K562 (cell line): ENCODE data around the gene MAML3. TPM values are rescaled to one million over a fixed set of nuclear protein-coding genes. Genes with fewer than 3 reads are reported as not detected.

Source experiments
- ATAC-seq: fragments of 200-7000 bp; cut with Tn5 transposase; 3 replicates; pipeline ENCODE4 v1.9.1; 2020; ENCODE audit warnings: moderate library complexity
- BruUV-seq: library from RNA; stranded (reverse); fragments of 400-500 nt; replicated peaks from 2 replicates; lab custom pipeline; 2021; lab: Mats Ljungman, UMichigan
- CTCF ChIA-PET: fragments of 300-600 bp; formaldehyde crosslinking; extraction: SDS; loops from one replicate; lab custom pipeline; 2021; ENCODE audit warnings: low intra/inter-chr PET ratio; lab: Yijun Ruan, JAX
- POLR2A ChIA-PET: fragments of 300-600, 350-650 bp; sonication (Branson Sonifier 250); formaldehyde crosslinking; extraction: SDS; loops from one replicate; lab custom pipeline; 2021; ENCODE audit warnings: antibody characterized with exemption, inconsistent platforms; lab: Yijun Ruan, JAX
- DNase-seq, 4 experiments: peaks; one replicate each; pipeline versions ENCODE4 v3.0.0 to v3.0.0-alpha.2; 2011 to 2018; ENCODE audit warnings: low spot score in 3 of 4, mixed read lengths in 3 of 4; ENCODE audit errors: extremely low read depth in 1 of 4
- FAIRE-seq: peaks from 2 replicates; lab custom pipeline; 2011; peaks lifted over from hg19 to GRCh38; lab: Jason Lieb, UNC
- H2AFZ ChIP-seq: 2 replicates; pipeline ENCODE4 v1.6.0; 2011; ENCODE audit warnings: low read depth, low read length, control low read depth, inconsistent platforms
- H3K27ac ChIP-seq: fragments of 200-600 bp; 3 replicates; pipeline ENCODE4 v1.8.0; 2011; ENCODE audit warnings: low read depth, mild to moderate bottlenecking, control low read depth, inconsistent platforms, low read length, moderate library complexity, mixed read lengths; ENCODE audit errors: extremely low read depth
- H3K27me3 ChIP-seq, 2 experiments: fragments of 300-600 bp in 1 of 2; 2 replicates in 1 of 2; 3 replicates in 1 of 2; pipeline versions ENCODE4 v1.6.0 to v1.8.0; 2011; ENCODE audit warnings: inconsistent platforms in 2 of 2, low read length in 2 of 2, mild to moderate bottlenecking in 1 of 2, mixed read lengths in 1 of 2, moderate library complexity in 1 of 2; ENCODE audit not compliant: control insufficient read depth in 2 of 2, insufficient read depth in 2 of 2
- H3K36me3 ChIP-seq: fragments of 300-600 bp; 3 replicates; pipeline ENCODE4 v1.8.0; 2011; ENCODE audit warnings: mild to moderate bottlenecking, low read length, inconsistent platforms; ENCODE audit not compliant: control insufficient read depth, insufficient read depth
- H3K4me1 ChIP-seq, 2 experiments: fragments of 200-600 bp in 1 of 2; replicated peaks in 1 of 2; 2 replicates in 1 of 2; 3 replicates in 1 of 2; pipeline versions ENCODE4 v1.5.1 to v1.8.0; 2011; ENCODE audit warnings: inconsistent platforms in 2 of 2, low read length in 2 of 2, mild to moderate bottlenecking in 1 of 2, mixed read lengths in 1 of 2, moderate library complexity in 1 of 2; ENCODE audit not compliant: control insufficient read depth in 2 of 2, insufficient read depth in 2 of 2
- H3K4me2 ChIP-seq: 2 replicates; pipeline ENCODE4 v1.6.1; 2011; ENCODE audit warnings: low read length, control low read depth, inconsistent platforms, mixed read lengths; ENCODE audit not compliant: insufficient read depth
- H3K4me3 ChIP-seq: fragments of 200-600 bp; sonication (generic), shearing (Covaris generic); 2 replicates; pipeline ENCODE4 v1.5.1; 2016; ENCODE audit warnings: control low read depth, inconsistent platforms
- H3K79me2 ChIP-seq: fragments of 200-600 bp; 3 replicates; pipeline ENCODE4 v1.8.0; 2011; ENCODE audit warnings: low read length, inconsistent platforms; ENCODE audit not compliant: control insufficient read depth, insufficient read depth
- H3K9ac ChIP-seq, 2 experiments: 2 replicates each; pipeline versions ENCODE4 v1.6.0 to v1.6.1; 2011; ENCODE audit warnings: low read depth in 2 of 2, low read length in 2 of 2, control low read depth in 1 of 2, inconsistent platforms in 1 of 2, mild to moderate bottlenecking in 1 of 2, mixed read lengths in 1 of 2; ENCODE audit not compliant: insufficient read depth in 1 of 2
- H3K9me1 ChIP-seq: one replicate; pipeline ENCODE4 v1.6.0; 2011; ENCODE audit warnings: inconsistent platforms, mild to moderate bottlenecking, low read length, moderate library complexity; ENCODE audit not compliant: control insufficient read depth, insufficient read depth
- H3K9me3 ChIP-seq: replicated peaks from 2 replicates; pipeline ENCODE4 v1.5.1; 2011; ENCODE audit warnings: low read depth, low read length, inconsistent platforms; ENCODE audit not compliant: control insufficient read depth, insufficient read depth
- H4K20me1 ChIP-seq: replicated peaks from 2 replicates; pipeline ENCODE4 v1.6.1; 2011; ENCODE audit warnings: low read length, inconsistent platforms, mixed read lengths; ENCODE audit not compliant: control insufficient read depth, insufficient read depth
- KAT2B ChIP-seq: IDR thresholded peaks from one replicate; pipeline ENCODE4 v1.6.1; 2012; ENCODE audit warnings: low read depth, mild to moderate bottlenecking, control low read depth, inconsistent platforms, low read length, moderate library complexity
- NRF1 ChIP-seq, 2 experiments: fragments of 450-650 bp; IDR thresholded peaks in 1 of 2; conservative IDR thresholded peaks in 1 of 2; 2 replicates each; pipeline ENCODE4 v1.6.1; 2014; ENCODE audit warnings: mild to moderate bottlenecking in 2 of 2
- PHF21A ChIP-seq: fragments of 450-650 bp; IDR thresholded peaks from 2 replicates; pipeline ENCODE4 v1.6.1; 2017; ENCODE audit warnings: low read depth, borderline replicate concordance
- RUNX1 ChIP-seq: sonication (generic); IDR thresholded peaks from 2 replicates; pipeline ENCODE4 v1.6.1; 2016; ENCODE audit warnings: antibody characterized with exemption, low read depth
- ZNF121 ChIP-seq: sonication (generic); formaldehyde crosslinking; conservative IDR thresholded peaks from 2 replicates; pipeline ENCODE4 v1.8.0; 2022; ENCODE audit warnings: missing genetic modification reagents
- ZNF316 ChIP-seq: fragments of 450-650 bp; IDR thresholded peaks from 2 replicates; pipeline ENCODE4 v1.6.1; 2016
- ZNF583 ChIP-seq: fragments of 250-450 bp; sonication (Bioruptor Pico); IDR thresholded peaks from 2 replicates; pipeline ENCODE4 v1.4.0; 2020
- WGBS: fragments of 100-300 bp; shearing (Covaris generic); methylation state at CpG from one replicate; pipeline ENCODE4 v1.1.6; 2016; ENCODE audit warnings: low coverage, mixed read lengths; ENCODE audit not compliant: insufficient coverage; ENCODE audit errors: missing lambda C conversion rate; 5-methylcytosine and 5-hydroxymethylcytosine counted together
- in situ Hi-C: fragments of 300-500 bp; cut with MboI; formaldehyde crosslinking; loops from 4 replicates; pipeline ENCODE4 v1.15.0; 2018; ENCODE audit warnings: inconsistent platforms, mixed read lengths
- intact Hi-C: fragments of 100-400 bp; cut with micrococcal nuclease; formaldehyde crosslinking; loops from 2 replicates; pipeline ENCODE4 v1.14.2; 2022
- polyA plus RNA-seq, 8 experiments: library from polyadenylated mRNA; depleted of rRNA in 4 of 8; stranded (reverse) in 5 of 8; unstranded in 3 of 8; fragments of >200 nt; fragmentation: Nextera tagmentation in 2 of 8; fragmentation: Illumina TruSeq in 1 of 8; extraction: Ambion mirVana in 2 of 8; extraction: Trizol in 1 of 8; gene quantifications; 2 replicates each; pipeline versions ENCODE4 v1.2.1 to v1.2.3, GENCODE V29; 2011 to 2014; ENCODE audit warnings: inconsistent platforms in 1 of 8, missing spikeins in 1 of 8
- total RNA-seq, 7 experiments: library from RNA; depleted of rRNA in 6 of 7; stranded (reverse); fragments of >200 nt in 6 of 7; fragmentation: Illumina TruSeq in 2 of 7; extraction: Trizol in 2 of 7; gene quantifications; 2 replicates each; pipeline versions ENCODE4 v1.2.1 to v1.2.3, GENCODE V29; 2011 to 2021; ENCODE audit warnings: low replicate concordance in 1 of 7

Gene MAML3
- total and polyA plus RNA-seq, 9 of the 15 experiments (the other 6 are each of a cell fraction or from before 2014, with no cell fraction given): 0.01 to 0.55 (median 0.25) TPM

GRCh38 chr4:140054861-140055260 lies 99.1 kb downstream of the MAML3 start:
- no peak for FAIRE-seq

GRCh38 chr4:140053185-140053584 lies 100.8 kb downstream of the MAML3 start:
- no peak for FAIRE-seq
- H3K9me3 ChIP-seq: no peaks in the 10 kb centered on the region
- H3K9ac ChIP-seq: no peak overlapping the region
- no peaks in the 10 kb centered on the region for H3K36me3 ChIP-seq
- no peaks in the 10 kb centered on the region for H3K79me2 ChIP-seq
- peaks cover 5 to 9% of the 10 kb centered on the region in 2 experiments; a peak in 4 of 5 replicates for H3K27me3 ChIP-seq
- no TSS peak for BruUV-seq
- in situ Hi-C loops (no loop called here), intact Hi-C loops (loop anchor here (2.0 to 5.0 kb wide), 2 partner anchors 99 to 200 kb away; partner anchors contain the start of gene MAML3)
- TF ChIP-seq ZNF121 (CRISPR knock-in tag) (no peak), PHF21A (no peak), NRF1 (conservative IDR thresholded peaks at IDR 0.05 in 1 of 2, IDR thresholded peaks at IDR 0.05 in 1 of 2) (no peak), ZNF316 (no peak)
- no peaks in the 10 kb centered on the region; a peak in 1 of 5 replicates for H3K4me1 ChIP-seq
- 0 out of 2 replicates have a peak, but pooled peaks cover 3% of the 10 kb centered on the region for H4K20me1 ChIP-seq
- H3K4me2 ChIP-seq: no peak overlapping the region
- no peak for DNase-seq
- no peak overlapping the region for H2AFZ ChIP-seq
- no peak for ATAC-seq
- H3K4me3 ChIP-seq: no peak overlapping the region
- H3K27ac ChIP-seq: no peak overlapping the region
- 0% methylated on average over 4 of the region's 4 CpGs for WGBS
- no peaks in the 10 kb centered on the region for H3K9me1 ChIP-seq
- ChIA-PET CTCF (interaction anchor here (1.1 kb wide), 1 partner anchor 199 kb away, joined by 7 read pairs; no protein-coding TSS in a partner anchor), POLR2A (no interaction called here)

More at GRCh38 chr4:140054861-140055260, 99.1 kb downstream of the MAML3 start:
- no peak overlapping the region for H3K4me3 ChIP-seq
- 0% methylated on average over 1 of the region's 1 CpG for WGBS
- CTCF ChIA-PET: no interaction called here
- H2AFZ ChIP-seq: no peak overlapping the region
- in situ Hi-C loops: no loop called here
- no peak overlapping the region for H3K27ac ChIP-seq
- TF ChIP-seq ZNF583 (CRISPR knock-in tag) (no peak), RUNX1 (no peak), KAT2B (no peak)
- H3K9ac ChIP-seq: no peak overlapping the region
- no peaks in the 10 kb centered on the region for H3K9me1 ChIP-seq
- no TSS peak for BruUV-seq
- H3K4me2 ChIP-seq: no peak overlapping the region
- H3K36me3 ChIP-seq: no peaks in the 10 kb centered on the region
- H3K9me3 ChIP-seq: no peaks in the 10 kb centered on the region
- peaks cover 2 to 5% of the 10 kb centered on the region in 2 experiments; a peak in 1 of 5 replicates for H3K27me3 ChIP-seq
- 0 out of 2 replicates have a peak, but pooled peaks cover 3% of the 10 kb centered on the region for H4K20me1 ChIP-seq
- no peak for ATAC-seq
- intact Hi-C loops: loop anchor here (5.0 kb wide), 1 partner anchor 97 kb away; the partner anchor contains the start of gene MAML3
- H3K4me1 ChIP-seq: no peaks in the 10 kb centered on the region
- no peaks in the 10 kb centered on the region for H3K79me2 ChIP-seq
- no peak for DNase-seq
- POLR2A ChIA-PET: interaction anchor here (0.7 kb wide), 1 partner anchor 49 kb away, joined by 3 read pairs; no protein-coding TSS in a partner anchor
